ENCODE measurements around the gene AGXT. TPM values are rescaled to one million over a fixed set of nuclear protein-coding genes. Genes with fewer than 3 reads are reported as not detected.

Gene AGXT
- total and polyA plus RNA-seq, 2 of the 8 experiments (the other 6 are each of a cell fraction or from before 2014, with no cell fraction given) = 0.03 TPM; not detected in 1

DNA sequence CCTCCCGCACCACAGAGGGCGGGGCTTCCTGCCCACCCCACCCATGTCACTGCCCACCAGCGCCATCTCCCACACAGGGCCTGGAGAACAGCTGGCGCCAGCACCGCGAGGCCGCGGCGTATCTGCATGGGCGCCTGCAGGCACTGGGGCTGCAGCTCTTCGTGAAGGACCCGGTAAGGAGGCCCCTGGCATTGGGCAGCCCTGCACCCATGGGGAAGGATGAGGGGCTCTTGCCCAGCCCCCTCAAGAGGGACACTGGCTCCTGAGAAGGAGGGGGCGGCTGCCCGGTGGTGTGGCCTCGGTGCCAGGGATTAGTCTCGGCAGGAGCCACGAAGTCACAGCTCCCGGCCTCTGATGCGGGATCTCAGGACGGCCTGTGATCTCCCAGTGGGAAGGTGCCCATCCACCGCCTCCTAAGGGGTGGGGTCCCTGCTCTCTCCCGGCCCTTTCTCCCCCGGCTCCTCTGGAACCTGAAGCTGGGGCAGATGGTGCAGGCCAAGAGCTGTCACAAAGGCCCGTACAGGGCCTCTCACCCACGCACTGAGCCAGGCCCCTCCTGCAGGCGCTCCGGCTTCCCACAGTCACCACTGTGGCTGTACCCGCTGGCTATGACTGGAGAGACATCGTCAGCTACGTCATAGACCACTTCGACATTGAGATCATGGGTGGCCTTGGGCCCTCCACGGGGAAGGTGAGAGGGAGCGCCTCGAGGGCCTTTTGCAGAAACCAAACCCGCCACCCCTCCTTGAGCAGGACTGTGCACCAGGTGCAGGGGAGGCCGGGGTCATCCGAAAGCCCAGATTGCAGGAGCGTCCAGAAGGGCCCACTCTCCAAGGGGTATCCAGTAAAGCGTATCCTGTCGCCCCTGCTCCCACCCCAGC is 9.1 kb downstream of the AGXT start:
- Histone ChIP-seq H3K9ac (replicated peaks in 1 of 4; ENCODE audit: extremely low read depth in 1 of 4, low read depth in 3 of 4, low read length in 3 of 4) (no peak overlapping the region), H3K79me2 (ENCODE audit: control insufficient read depth in 1 of 2, insufficient read depth in 2 of 2, low read length in 2 of 2) (no peaks in the 10 kb centered on the region), H4K5ac (ENCODE audit: insufficient read length, low read depth, low read length) (no peak overlapping the region), H2BK12ac (ENCODE audit: low read depth, low read length) (no peak overlapping the region), H2BK20ac (ENCODE audit: low read length) (no peak overlapping the region), H2BK5ac (ENCODE audit: low read depth, low read length) (no peak overlapping the region), H3K27ac (ENCODE audit: low read depth, low read length) (no peak overlapping the region), H3K23ac (ENCODE audit: insufficient read length) (no peak overlapping the region), H3K4me3 (ENCODE audit: extremely low read depth in 1 of 4, insufficient read depth in 2 of 4, low read depth in 3 of 4, low read length in 4 of 4) (no peak overlapping the region), H3K4ac (replicated peaks; ENCODE audit: insufficient read length, low read depth, low read length) (no peak overlapping the region), H4K91ac (replicated peaks; ENCODE audit: insufficient read length, low read length) (no peak overlapping the region), H4K20me1 (replicated peaks in 1 of 2; ENCODE audit: control insufficient read depth in 1 of 2, insufficient read depth in 2 of 2, low read length in 2 of 2) (no peaks in the 10 kb centered on the region), H2BK120ac (replicated peaks; ENCODE audit: low read depth, low read length) (no peak overlapping the region), H2BK15ac (ENCODE audit: low read length) (no peak overlapping the region), H3K4me1 (replicated peaks in 1 of 4; ENCODE audit: control insufficient read depth in 3 of 4, insufficient read depth in 4 of 4, low read length in 3 of 4) (no peaks in the 10 kb centered on the region; a peak in 1 of 7 replicates), H3K79me1 (ENCODE audit: low read depth, low read length) (no peaks in the 10 kb centered on the region), H2AK5ac (ENCODE audit: low read depth, low read length) (no peak overlapping the region), H3K18ac (ENCODE audit: extremely low read depth, low read length) (no peak overlapping the region), H3K27me3 (replicated peaks in 1 of 4; ENCODE audit: control insufficient read depth in 3 of 4, extremely low read depth in 1 of 4, insufficient read depth in 3 of 4, low read length in 3 of 4) (no peaks in the 10 kb centered on the region), H3K36me3 (ENCODE audit: control insufficient read depth in 2 of 4, insufficient read depth in 4 of 4, low read length in 3 of 4) (no peaks in the 10 kb centered on the region), H3K14ac (ENCODE audit: insufficient read length) (no peak overlapping the region), H3K56ac (replicated peaks; ENCODE audit: insufficient read length, low read depth, low read length) (no peak overlapping the region), H2AFZ (ENCODE audit: low read length) (no peak overlapping the region), H3K9me3 (ENCODE audit: insufficient read depth in 2 of 2, low read depth in 1 of 2, low read length in 1 of 2) (no peaks in the 10 kb centered on the region), H3K4me2 (ENCODE audit: insufficient read depth in 1 of 2, low read depth in 2 of 2, low read length in 2 of 2) (no peak overlapping the region), H3K23me2 (ENCODE audit: low read depth, low read length) (no peaks in the 10 kb centered on the region), H4K8ac (ENCODE audit: extremely low read depth, insufficient read depth, low read length) (no peak overlapping the region)
- TF ChIP-seq SIRT6 (IDR thresholded peaks at IDR 0.05; ENCODE audit: low read length) (no peak), MAFK (IDR thresholded peaks at IDR 0.05; ENCODE audit: low read depth, low read length) (no peak), RNF2 (IDR thresholded peaks at IDR 0.05; ENCODE audit: borderline replicate concordance, low read depth, low read length, missing control alignments, poor library complexity, severe bottlenecking) (no peak), NANOG (IDR thresholded peaks at IDR 0.05; ENCODE audit: insufficient read depth, low read depth, low read length, poor library complexity, severe bottlenecking) (no peak), YY1 (IDR thresholded peaks at IDR 0.05; ENCODE audit: low read depth, low read length) (no peak), ZNF274 (IDR thresholded peaks at IDR 0.05; ENCODE audit: borderline replicate concordance, extremely low read depth, low read length) (no peak)
- CTCF ChIA-PET (ENCODE audit: partially characterized antibody) = interaction anchor here (0.6 to 1.7 kb wide), 7 partner anchors 16 to 201 kb away, joined by 3 to 7 read pairs (median 3); no protein-coding TSS in a partner anchor
- whole genome bisulfite sequencing, 2 experiments (ENCODE audit: extremely low coverage in 1 of 2, insufficient coverage in 1 of 2, insufficient read length in 1 of 2, insufficient replicate concordance in 2 of 2, low coverage in 1 of 2, low lambda C conversion rate in 2 of 2, missing lambda C conversion rate in 1 of 2) = 90% methylated on average over 29 of the region's 40 CpGs; no CpG with 5 or more reads in 1 of the 2 experiments
- DNase-seq (ENCODE audit: low read depth in 1 of 2, low spot score in 2 of 2) (no peak), FAIRE-seq (no peak)
- POLR2A ChIA-PET (ENCODE audit: partially characterized antibody) = no interaction called here

All from H1 (cell line).